Neuronal stem cell (in vitro differentiated cells): Measurements from ENCODE around the gene IL1A.

Experiments used
- DNase-seq: peaks from one replicate; pipeline ENCODE4 v3.0.0-alpha.2; 2013; ENCODE audit warnings: low spot score
- H2AFZ ChIP-seq: one replicate; pipeline ENCODE4 v1.6.1; 2013; ENCODE audit warnings: mild to moderate bottlenecking, low read length, inconsistent platforms
- H2AK5ac ChIP-seq: 2 replicates; pipeline ENCODE4 v1.6.1; 2013; ENCODE audit warnings: low read depth, mild to moderate bottlenecking, inconsistent platforms, low read length, moderate library complexity, mixed read lengths
- H2BK120ac ChIP-seq: 2 replicates; pipeline ENCODE4 v1.6.1; 2013; ENCODE audit warnings: low read depth, mild to moderate bottlenecking, inconsistent platforms, low read length, moderate library complexity, mixed read lengths
- H2BK12ac ChIP-seq: one replicate; pipeline ENCODE4 v1.6.1; 2013; ENCODE audit warnings: low read length, inconsistent platforms
- H2BK15ac ChIP-seq: 2 replicates; pipeline ENCODE4 v1.6.1; 2013; ENCODE audit warnings: mild to moderate bottlenecking, low read length, inconsistent platforms, mixed read lengths
- H2BK5ac ChIP-seq: one replicate; pipeline ENCODE4 v1.6.1; 2013; ENCODE audit warnings: inconsistent platforms, mild to moderate bottlenecking, low read length, moderate library complexity
- H3K14ac ChIP-seq: one replicate; pipeline ENCODE4 v1.6.1; 2013; ENCODE audit warnings: low read length, inconsistent platforms
- H3K18ac ChIP-seq: 2 replicates; pipeline ENCODE4 v1.6.1; 2013; ENCODE audit warnings: low read length, inconsistent platforms
- H3K23ac ChIP-seq: 2 replicates; pipeline ENCODE4 v1.6.1; 2013; ENCODE audit warnings: low read depth, mild to moderate bottlenecking, mixed read lengths, low read length, inconsistent platforms; ENCODE audit not compliant: poor library complexity
- H3K27ac ChIP-seq: replicated peaks from 3 replicates; pipeline ENCODE4 v1.5.1; 2013; ENCODE audit warnings: low read length, inconsistent platforms
- H3K27me3 ChIP-seq, 3 experiments: 2 replicates each; pipeline ENCODE4 v1.6.1; 2013; ENCODE audit warnings: low read length in 3 of 3, mild to moderate bottlenecking in 2 of 3, inconsistent platforms in 1 of 3, low read depth in 1 of 3, mixed read lengths in 1 of 3, moderate library complexity in 1 of 3; ENCODE audit not compliant: control insufficient read depth in 3 of 3, insufficient read depth in 3 of 3
- H3K36me3 ChIP-seq, 2 donors: replicated peaks in 1 of 2; 2 replicates each; pipeline ENCODE4 v1.6.1; 2013; ENCODE audit warnings: low read length in 2 of 2; ENCODE audit not compliant: control insufficient read depth in 2 of 2, insufficient read depth in 2 of 2
- H3K4ac ChIP-seq: 2 replicates; pipeline ENCODE4 v1.6.1; 2013; ENCODE audit warnings: inconsistent platforms, mild to moderate bottlenecking, low read length, moderate library complexity
- H3K4me1 ChIP-seq, 2 donors: 1 replicate in 1 of 2; 2 replicates in 1 of 2; pipeline ENCODE4 v1.6.1; 2013; ENCODE audit warnings: low read length in 2 of 2, low read depth in 1 of 2; ENCODE audit not compliant: control insufficient read depth in 2 of 2, insufficient read depth in 1 of 2
- H3K4me2 ChIP-seq: one replicate; pipeline ENCODE4 v1.6.1; 2013; ENCODE audit warnings: mild to moderate bottlenecking, low read length, inconsistent platforms; ENCODE audit not compliant: insufficient read depth, poor library complexity, severe bottlenecking
- H3K4me3 ChIP-seq, 2 donors: 2 replicates each; pipeline ENCODE4 v1.5.1; 2013; ENCODE audit warnings: low read length in 2 of 2, mild to moderate bottlenecking in 2 of 2, inconsistent platforms in 1 of 2, moderate library complexity in 1 of 2
- H3K79me1 ChIP-seq: one replicate; pipeline ENCODE4 v1.6.1; 2013; ENCODE audit warnings: low read depth, mild to moderate bottlenecking, inconsistent platforms, low read length, moderate library complexity
- H3K9ac ChIP-seq: one replicate; pipeline ENCODE4 v1.6.1; 2013; ENCODE audit warnings: mild to moderate bottlenecking, low read depth, low read length, inconsistent platforms; ENCODE audit not compliant: poor library complexity
- H3K9me3 ChIP-seq, 2 donors: replicated peaks in 1 of 2; 2 replicates each; pipeline versions ENCODE3 to v1.6.1; 2013; ENCODE audit warnings: low read length in 2 of 2, mild to moderate bottlenecking in 2 of 2, inconsistent platforms in 1 of 2, low read depth in 1 of 2, mixed read lengths in 1 of 2, moderate library complexity in 1 of 2; ENCODE audit not compliant: control insufficient read depth in 2 of 2, insufficient read depth in 1 of 2
- H4K8ac ChIP-seq: one replicate; pipeline ENCODE4 v1.6.1; 2013; ENCODE audit warnings: low read depth, mild to moderate bottlenecking, inconsistent platforms, low read length, moderate library complexity
- H4K91ac ChIP-seq: one replicate; pipeline ENCODE4 v1.6.1; 2013; ENCODE audit warnings: low read length, low read depth, mild to moderate bottlenecking, inconsistent platforms; ENCODE audit not compliant: poor library complexity
- WGBS, 2 donors: extraction: QIAGEN DNeasy Blood & Tissue Kit; methylation state at CpG; one replicate each; pipeline ENCODE4 v1.1.7; 2013; ENCODE audit warnings: missing lambda C conversion rate in 2 of 2, mixed read lengths in 1 of 2; ENCODE audit not compliant: insufficient read length in 2 of 2, insufficient replicate concordance in 1 of 2; ENCODE audit errors: extremely low coverage in 2 of 2; 5-methylcytosine and 5-hydroxymethylcytosine counted together

IL1A gene

DNA sequence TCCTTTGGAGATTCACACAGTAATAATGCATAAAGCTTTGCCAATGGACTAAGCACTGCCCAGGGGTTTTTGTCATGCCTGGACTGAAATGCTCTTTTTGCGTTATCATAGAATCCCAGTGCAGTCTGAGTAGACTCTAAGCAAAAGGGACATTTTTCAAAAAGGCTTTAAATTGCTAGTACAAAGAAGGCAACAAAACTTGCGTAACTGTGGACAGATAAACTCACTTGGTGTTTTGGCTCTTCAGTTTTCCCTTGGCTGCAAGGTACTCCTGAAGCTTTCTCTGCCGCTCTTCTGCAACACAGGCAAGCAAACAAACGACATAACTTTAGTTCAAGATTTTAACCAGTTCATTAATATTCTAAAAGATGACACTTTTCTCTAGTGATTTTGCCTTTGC is 22.0 kb downstream of the IL1A start:
- Histone ChIP-seq H3K4ac (no peak overlapping the region), H3K23ac (no peak overlapping the region), H4K91ac (no peak overlapping the region), H3K9ac (no peak overlapping the region), H3K9me3 (no peaks in the 10 kb centered on the region), H3K14ac (no peak overlapping the region), H2BK5ac (no peak overlapping the region), H2BK120ac (no peak overlapping the region), H3K4me2 (no peak overlapping the region), H2BK12ac (no peak overlapping the region), H4K8ac (no peak overlapping the region), H3K27me3 (no peaks in the 10 kb centered on the region), H3K79me1 (peaks cover 2% of the 10 kb centered on the region), H3K4me1 (peaks cover 0 to 5% of the 10 kb centered on the region in 2 donors), H3K4me3 (no peak overlapping the region), H2AFZ (no peak overlapping the region), H3K27ac (no peak overlapping the region), H3K36me3 (peaks cover 9 to 52% of the 10 kb centered on the region in 2 donors), H3K18ac (no peak overlapping the region), H2BK15ac (no peak overlapping the region), H2AK5ac (no peak overlapping the region)
- no CpG with 5 or more reads among the region's 4 CpGs for WGBS, 2 donors
- no peak for DNase-seq

DNA sequence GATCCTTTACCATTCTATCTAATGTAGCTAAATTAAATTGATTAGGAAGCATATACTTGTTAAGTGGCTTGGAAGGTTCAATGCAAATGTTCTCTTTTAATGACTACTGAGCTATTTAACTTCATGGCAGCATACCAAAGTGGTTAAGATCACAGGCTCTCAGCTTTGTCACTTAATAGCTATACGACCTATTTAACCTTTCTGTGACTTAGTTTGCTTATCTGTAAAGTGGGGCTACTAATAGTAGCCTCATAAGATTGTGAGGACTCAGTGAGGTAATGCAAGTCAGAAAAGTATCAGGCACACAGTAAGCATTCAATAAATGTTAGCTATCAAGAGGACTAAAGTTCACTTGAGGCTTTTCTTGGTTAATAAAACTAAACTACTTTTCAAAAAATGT is 24.1 kb downstream of the IL1A start:
- no peak overlapping the region for H3K9ac ChIP-seq
- no peak overlapping the region for H3K23ac ChIP-seq
- no CpG with 5 or more reads among the region's 1 CpG for WGBS, 2 donors
- H2BK120ac ChIP-seq: no peak overlapping the region
- no peak overlapping the region for H2BK12ac ChIP-seq
- H2AFZ ChIP-seq: no peak overlapping the region
- H3K27me3 ChIP-seq: no peaks in the 10 kb centered on the region
- H3K18ac ChIP-seq: no peak overlapping the region
- no peak overlapping the region for H4K91ac ChIP-seq
- no peak overlapping the region for H3K27ac ChIP-seq
- no peak overlapping the region for H2BK15ac ChIP-seq
- H3K4me1 ChIP-seq: peaks cover 0 to 5% of the 10 kb centered on the region in 2 donors
- no peak overlapping the region for H3K14ac ChIP-seq
- no peaks in the 10 kb centered on the region for H3K9me3 ChIP-seq
- no peak overlapping the region for H3K4ac ChIP-seq
- no peak overlapping the region for H2BK5ac ChIP-seq
- peaks cover 22 to 73% of the 10 kb centered on the region in 2 donors for H3K36me3 ChIP-seq
- no peak for DNase-seq
- H3K4me2 ChIP-seq: no peak overlapping the region
- no peak overlapping the region for H4K8ac ChIP-seq
- H3K4me3 ChIP-seq: no peak overlapping the region
- H2AK5ac ChIP-seq: no peak overlapping the region
- peaks cover 2% of the 10 kb centered on the region for H3K79me1 ChIP-seq

DNA sequence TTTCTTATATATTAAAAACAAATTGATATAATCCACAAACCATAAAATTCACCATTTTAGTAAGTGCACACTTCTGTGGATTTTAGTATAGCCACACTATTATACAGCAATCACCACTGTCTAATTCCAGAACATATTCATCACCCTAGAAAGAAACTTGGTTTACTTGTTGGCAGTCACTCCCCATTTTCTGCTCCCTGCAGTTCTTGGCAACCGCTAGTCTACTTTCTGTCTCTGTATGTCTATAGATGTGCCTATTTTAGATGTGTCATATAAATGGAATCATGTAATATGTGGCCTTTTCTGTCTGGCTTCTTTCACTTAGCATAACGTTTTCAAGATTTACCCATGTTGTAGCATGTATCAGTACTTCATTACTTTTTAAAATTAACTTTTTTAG is 25.6 kb downstream of the IL1A start:
- no CpG with 5 or more reads among the region's 2 CpGs for WGBS, 2 donors
- no peak overlapping the region for H3K4me3 ChIP-seq
- no peak overlapping the region for H3K18ac ChIP-seq
- H3K79me1 ChIP-seq: peaks cover 2% of the 10 kb centered on the region
- H2AFZ ChIP-seq: no peak overlapping the region
- H4K8ac ChIP-seq: no peak overlapping the region
- H3K23ac ChIP-seq: no peak overlapping the region
- H3K9me3 ChIP-seq: no peaks in the 10 kb centered on the region
- peaks cover 0 to 5% of the 10 kb centered on the region in 2 donors for H3K4me1 ChIP-seq
- no peak overlapping the region for H2BK120ac ChIP-seq
- H2AK5ac ChIP-seq: no peak overlapping the region
- H3K4ac ChIP-seq: no peak overlapping the region
- DNase-seq: no peak
- no peak overlapping the region for H3K27ac ChIP-seq
- H4K91ac ChIP-seq: no peak overlapping the region
- H3K14ac ChIP-seq: no peak overlapping the region
- no peak overlapping the region for H2BK15ac ChIP-seq
- no peak overlapping the region for H3K9ac ChIP-seq
- peaks cover 30 to 87% of the 10 kb centered on the region in 2 donors for H3K36me3 ChIP-seq
- no peak overlapping the region for H2BK12ac ChIP-seq
- no peaks in the 10 kb centered on the region for H3K27me3 ChIP-seq
- no peak overlapping the region for H3K4me2 ChIP-seq
- no peak overlapping the region for H2BK5ac ChIP-seq

DNA sequence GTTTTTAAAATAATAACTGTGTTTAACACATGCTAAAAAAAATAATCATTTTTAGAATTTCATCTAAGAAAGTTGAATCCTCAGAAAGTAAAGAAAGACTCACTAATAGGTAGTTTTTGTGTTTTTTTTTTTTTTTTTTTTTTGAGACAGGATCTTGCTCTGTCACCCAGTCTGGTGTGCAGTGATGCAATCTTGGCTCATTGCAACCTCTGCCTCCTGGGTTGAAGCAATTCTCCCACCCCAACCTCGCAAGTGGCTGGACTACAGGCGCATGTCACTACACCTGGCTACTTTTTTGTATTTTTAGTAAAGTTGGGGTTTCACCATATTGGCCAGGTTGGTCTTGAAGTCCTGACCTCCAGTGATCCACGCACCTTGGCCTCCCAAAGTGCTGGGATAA is 27.0 kb downstream of the IL1A start:
- no peaks in the 10 kb centered on the region for H3K27me3 ChIP-seq
- H3K9me3 ChIP-seq: no peaks in the 10 kb centered on the region
- H3K79me1 ChIP-seq: no peaks in the 10 kb centered on the region
- no peak overlapping the region for H2BK15ac ChIP-seq
- no peak overlapping the region for H2BK12ac ChIP-seq
- H2AFZ ChIP-seq: no peak overlapping the region
- no peak for DNase-seq
- no peak overlapping the region for H3K18ac ChIP-seq
- H3K23ac ChIP-seq: no peak overlapping the region
- H3K27ac ChIP-seq: no peak overlapping the region
- H2BK5ac ChIP-seq: no peak overlapping the region
- no peaks in the 10 kb centered on the region for H3K4me1 ChIP-seq
- no peak overlapping the region for H2AK5ac ChIP-seq
- no peak overlapping the region for H4K8ac ChIP-seq
- H4K91ac ChIP-seq: no peak overlapping the region
- H2BK120ac ChIP-seq: no peak overlapping the region
- H3K9ac ChIP-seq: no peak overlapping the region
- no peak overlapping the region for H3K4ac ChIP-seq
- H3K4me2 ChIP-seq: no peak overlapping the region
- no CpG with 5 or more reads among the region's 3 CpGs for WGBS, 2 donors
- peaks cover 34 to 98% of the 10 kb centered on the region in 2 donors for H3K36me3 ChIP-seq
- no peak overlapping the region for H3K4me3 ChIP-seq
- no peak overlapping the region for H3K14ac ChIP-seq
